Measurements from ENCODE around the gene RMND5B.

RMND5B gene

DNA sequence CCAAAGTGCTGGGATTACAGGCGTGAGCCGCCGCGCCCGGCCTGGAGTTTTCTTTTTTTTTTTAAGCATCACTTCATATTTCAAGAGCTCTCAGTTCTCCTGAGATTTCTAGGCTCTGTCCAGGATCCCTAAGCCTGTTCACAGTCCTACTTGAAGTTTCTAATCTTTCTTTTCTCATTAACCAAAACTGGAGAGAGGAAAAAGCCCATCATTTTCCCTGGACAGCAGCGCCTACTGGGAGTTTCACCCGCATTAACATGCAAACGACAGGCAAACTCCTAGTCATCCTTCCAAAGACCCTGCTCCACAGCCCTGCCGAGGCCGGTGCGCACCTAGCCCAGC lies 609 bp upstream of the RMND5B start:
- DNase-seq (ENCODE audit: low read depth) = peak; percentile 17

DNA sequence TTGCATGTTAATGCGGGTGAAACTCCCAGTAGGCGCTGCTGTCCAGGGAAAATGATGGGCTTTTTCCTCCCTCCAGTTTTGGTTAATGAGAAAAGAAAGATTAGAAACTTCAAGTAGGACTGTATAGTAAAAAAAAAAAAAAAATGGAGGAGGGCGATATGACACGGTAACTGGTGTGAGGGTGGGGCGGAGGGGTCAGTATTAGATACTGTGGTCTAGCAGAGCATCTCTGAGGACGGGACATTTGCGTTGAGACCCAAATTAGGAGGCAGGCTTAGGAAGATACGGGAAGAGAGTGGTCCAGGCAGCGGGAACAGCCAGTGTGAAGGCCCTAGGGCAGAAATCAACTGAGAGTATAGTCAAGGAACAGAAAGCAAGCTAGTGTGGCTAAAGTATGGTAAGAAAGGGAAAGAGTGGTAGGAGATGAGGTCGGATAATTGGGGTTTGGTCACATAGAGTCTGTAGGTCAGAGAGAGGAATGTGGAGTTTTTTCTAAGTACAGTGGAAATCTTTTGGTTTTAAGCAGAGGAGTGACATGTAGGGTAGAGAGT lies 707 bp downstream of the RMND5B start:
- DNase-seq (ENCODE audit: low read depth) = no peak

DNA sequence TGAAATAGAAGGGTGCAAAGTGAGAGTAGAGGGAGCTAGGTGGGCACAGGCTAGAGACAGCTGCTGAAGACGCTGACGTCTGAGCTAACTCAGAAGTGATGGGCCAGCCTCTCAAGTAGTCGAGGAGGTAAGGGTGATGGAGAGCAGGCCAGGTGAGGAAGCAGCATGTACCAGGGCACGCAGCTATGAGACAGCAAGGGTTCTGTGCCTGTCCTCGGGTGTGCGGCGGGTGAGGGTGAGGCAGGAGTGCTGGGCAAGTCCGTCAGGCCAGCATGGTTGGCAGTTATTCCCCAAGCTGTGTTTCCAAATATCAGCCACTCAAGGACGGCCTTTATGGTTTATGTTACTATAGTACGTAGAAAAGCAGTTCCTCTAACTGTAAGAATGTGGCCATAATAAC lies 6.2 kb downstream of the RMND5B start:
- DNase-seq (ENCODE audit: low read depth) = no peak

DNA sequence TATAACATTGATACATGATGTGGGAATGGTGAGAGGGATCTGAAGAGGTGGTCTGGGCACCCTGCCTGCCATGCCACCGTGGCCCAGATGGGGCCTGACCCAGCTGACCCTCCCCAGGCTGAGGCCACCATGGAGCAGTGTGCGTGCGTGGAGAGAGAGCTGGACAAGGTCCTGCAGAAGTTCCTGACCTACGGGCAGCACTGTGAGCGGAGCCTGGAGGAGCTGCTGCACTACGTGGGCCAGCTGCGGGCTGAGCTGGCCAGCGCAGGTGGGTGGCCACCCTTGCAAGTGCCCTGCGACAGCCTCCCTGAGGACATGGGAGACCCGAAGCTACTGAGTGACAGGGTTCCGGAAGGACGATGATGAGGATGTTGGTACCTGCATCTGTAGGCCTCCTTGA lies 7.2 kb downstream of the RMND5B start:
- DNase-seq (ENCODE audit: low read depth) = no peak

DNA sequence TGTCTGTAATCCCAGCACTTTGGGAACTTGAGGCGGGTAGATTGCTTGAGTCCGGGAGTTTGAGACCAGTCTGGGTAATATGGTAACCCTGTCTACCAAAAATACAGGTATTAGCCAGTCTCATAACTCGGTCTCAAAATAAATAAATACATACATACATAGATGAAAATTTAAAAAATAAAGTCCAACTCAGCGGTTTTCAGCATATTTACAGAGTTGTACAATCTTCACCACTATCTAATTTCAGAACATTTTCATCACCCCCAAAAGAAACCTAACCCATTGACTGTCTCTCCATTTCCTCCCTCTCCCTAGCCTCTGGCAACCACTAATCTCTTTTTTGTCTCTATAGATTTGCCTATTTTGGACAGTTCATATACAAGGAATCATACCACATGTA lies 10.7 kb downstream of the RMND5B start:
- DNase-seq (ENCODE audit: low read depth) = no peak

DNA sequence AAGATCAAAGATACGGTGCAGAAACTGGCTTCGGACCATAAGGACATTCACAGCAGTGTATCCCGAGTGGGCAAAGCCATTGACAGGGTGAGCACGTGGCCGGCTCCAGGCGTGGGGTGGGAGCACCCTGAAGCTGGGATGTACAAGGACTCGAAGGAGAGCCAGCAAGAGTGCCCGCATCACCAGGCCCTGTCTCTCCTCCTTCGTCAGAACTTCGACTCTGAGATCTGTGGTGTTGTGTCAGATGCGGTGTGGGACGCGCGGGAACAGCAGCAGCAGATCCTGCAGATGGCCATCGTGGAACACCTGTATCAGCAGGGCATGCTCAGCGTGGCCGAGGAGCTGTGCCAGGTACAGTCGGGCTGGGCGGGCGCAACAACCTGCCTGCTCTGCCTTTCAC lies 11.8 kb downstream of the RMND5B start:
- no peak for DNase-seq (ENCODE audit: low read depth)

- DNase-seq (ENCODE audit: low read depth) = no peak
Measured at GRCh38 chr5:178143246-178143645, 12.4 kb downstream of the RMND5B start.

DNA sequence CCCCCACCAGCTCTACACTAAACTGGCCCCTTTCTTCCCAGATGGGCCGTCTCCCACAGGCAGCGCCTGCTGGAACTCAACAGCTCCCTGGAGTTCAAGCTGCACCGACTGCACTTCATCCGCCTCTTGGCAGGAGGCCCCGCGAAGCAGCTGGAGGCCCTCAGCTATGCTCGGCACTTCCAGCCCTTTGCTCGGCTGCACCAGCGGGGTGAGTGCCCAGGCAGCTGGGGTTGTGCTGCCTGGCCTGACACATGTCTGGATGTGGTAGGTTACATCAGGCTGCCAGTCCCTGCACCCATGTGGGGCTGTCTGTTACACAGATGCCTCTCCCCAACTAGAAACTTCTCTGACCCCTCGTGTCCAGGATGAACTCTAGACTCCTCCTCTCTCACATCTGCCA lies 13.1 kb downstream of the RMND5B start:
- DNase-seq (ENCODE audit: low read depth) = peak; percentile 22

GRCh38 chr5:178145965-178146820 lies 15.4 kb downstream of the RMND5B start:
- DNase-seq (ENCODE audit: low read depth) = peak; percentile 70

- DNase-seq (ENCODE audit: low read depth) = no peak
Measured at GRCh38 chr5:178147406-178147805, 16.6 kb downstream of the RMND5B start.

- DNase-seq (ENCODE audit: low read depth) = peak; percentile 39
Measured at GRCh38 chr5:178149199-178149932, 18.6 kb downstream of the RMND5B start.

DNA sequence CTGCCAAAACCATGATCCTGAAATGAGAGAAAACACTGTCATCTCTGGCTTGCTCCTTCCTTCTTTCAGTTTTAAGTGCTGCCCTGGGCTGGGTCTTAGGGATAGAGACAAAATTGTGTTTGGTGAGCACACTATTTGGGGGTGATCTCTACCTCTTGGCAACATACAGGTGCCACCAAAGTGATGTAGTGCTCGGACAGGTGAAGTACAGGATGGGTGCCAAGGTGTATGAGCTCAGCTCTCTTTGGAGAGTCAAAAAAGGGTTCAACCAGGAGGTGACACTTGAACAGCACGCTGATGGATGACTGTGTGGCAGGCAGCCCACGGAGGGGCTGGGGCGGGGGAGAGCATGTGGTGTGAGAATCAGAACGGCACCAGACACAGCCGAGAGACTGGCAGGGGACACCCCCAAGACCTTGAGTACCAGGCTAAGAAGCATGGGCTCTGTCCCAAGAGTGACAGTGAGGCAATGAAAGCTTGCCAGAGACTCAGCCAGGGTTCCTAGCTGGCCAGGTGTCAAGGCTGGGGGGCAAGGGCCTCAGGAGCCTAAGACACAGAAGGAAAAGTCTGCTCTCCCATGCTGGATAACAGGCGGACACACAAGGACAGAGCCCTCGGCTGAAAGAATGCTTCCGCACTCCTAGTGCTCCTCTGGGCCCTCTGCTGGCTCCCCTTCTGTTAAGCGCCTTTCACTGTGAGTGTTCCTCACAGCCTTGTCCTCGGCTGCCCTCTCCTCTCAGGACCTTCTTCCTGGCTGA lies 20.3 kb downstream of the RMND5B start:
- DNase-seq (ENCODE audit: low read depth) = no peak

DNA sequence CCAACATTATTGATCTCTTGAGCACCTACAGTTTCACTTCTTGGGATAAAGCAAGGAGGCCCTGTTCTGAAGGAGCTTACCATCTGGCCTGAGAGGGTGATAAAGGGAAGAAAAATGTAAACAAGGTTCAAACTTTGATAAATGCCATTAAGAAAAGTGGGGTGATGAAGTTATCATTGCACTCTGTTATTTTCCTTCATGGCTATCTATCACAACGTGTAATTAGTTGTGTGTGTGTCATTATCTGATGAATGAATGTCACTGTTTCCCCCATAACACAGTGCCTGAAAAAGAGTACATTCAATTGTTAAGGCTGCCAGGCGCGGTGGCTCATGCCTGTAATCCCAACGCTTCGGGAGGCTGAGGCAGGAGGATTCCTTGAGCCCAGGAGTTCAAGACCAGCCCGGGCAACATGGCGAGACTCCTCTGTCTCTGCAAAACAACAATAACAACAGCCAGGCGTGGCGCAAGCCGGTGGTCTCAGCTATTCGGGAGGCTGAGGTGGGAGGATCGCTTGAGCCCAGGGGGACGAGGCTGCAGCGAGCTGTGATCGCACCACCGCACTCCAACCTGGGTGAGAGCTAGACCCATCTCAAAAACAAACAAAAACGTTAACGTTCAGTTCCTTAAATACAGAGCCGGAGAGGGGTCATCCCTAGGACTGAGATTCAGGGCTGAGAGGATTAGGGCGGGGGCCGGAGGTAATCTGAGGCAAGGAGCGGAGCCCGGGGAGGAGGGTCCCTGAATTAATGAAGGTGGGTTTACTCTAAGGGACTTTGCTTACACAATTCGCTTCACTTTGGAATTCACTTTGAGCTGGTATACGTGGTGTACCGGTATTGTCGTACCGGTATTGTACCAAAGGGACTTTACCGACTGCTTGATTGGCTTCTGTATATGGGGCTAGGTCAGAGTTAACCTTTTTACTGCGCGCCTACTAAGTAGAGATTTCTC lies 22.0 kb downstream of the RMND5B start:
- no peak for DNase-seq (ENCODE audit: low read depth)

DNA sequence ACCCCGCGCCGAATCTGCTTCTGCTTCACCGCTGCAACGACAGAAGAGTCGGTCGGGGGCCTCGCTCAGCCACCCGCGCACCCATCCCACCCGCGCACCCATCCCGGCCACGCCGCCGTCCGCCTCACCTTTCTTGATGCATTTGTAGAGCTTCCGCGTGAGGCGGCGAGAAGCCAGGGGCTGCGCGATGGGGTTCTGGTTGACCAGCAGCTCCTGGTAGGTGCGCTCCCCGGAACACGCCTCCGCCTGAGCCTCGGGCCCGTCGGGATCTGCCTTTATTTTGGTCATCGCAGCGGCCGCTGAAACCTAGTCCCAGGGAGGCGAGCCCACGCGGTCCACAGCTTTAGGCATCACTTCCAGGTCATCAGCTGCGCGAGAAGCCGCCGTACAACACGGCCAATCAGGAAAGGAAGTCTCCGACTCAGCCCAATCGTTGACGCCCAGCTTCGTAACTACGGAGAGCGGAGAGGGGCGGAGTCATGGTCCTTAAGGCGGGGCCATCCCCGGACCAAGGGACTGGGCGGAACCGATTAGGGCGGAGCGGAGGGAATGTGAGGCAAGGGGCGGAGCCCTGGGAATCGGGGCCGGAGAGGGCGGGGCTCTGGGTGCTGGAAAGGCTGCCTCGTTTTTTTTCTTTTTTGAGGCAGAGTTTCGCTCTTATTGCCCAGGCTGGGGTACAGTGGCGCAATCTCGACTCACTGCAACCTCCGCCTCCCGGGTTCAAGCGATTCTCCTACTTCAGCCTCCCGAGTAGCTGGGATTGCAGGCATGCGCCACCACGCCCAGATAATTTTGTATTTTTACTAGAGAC lies 22.9 kb downstream of the RMND5B start, which contains the start of gene NHP2:
Gene NHP2 (minus strand): TSS at position 356 of the 811 bp plus-strand sequence. CDS start 68 bp downstream, at position 288.
- peak; percentile 99 for DNase-seq (ENCODE audit: low read depth)

DNA sequence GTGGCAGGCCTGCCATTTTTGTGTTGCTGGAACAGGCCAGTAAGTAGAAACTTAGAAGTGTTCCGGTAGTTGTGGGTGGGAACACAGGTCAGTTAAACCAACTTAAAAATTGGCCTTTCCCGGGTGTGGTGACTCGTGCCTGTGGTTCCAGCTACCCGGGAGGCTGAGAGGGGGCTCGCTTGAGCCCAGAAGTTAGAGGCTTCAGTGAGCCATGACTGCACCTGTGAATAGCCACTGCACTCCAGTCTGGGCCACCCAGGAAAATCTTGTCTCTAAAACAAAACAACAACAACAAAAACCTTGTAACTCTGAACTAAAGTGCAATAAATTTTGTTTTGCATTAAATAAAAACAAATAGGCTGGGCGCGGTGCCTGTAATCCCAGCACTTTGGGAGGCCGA lies 24.3 kb downstream of the RMND5B start:
- DNase-seq (ENCODE audit: low read depth) = no peak

DNA sequence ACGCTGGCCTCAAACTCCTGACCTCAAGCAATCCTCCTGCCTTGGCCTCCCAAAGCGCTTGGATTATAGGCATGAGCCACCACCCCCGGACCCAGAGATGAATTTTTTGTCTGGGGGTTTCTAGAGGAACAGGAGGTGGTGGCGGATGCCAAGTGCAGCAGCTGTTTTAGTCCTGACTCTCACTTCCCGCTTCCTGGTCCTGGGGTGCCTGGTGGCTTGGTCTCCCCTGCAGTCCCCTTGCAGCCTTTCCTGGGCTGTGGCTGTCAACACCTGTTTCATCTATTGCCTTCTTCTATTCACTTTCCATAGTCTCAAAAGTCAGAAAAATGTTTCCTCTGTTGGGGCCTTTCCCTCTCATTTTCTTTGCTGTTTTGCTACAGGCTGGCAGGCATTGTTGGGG lies 29.4 kb downstream of the RMND5B start:
- no peak for DNase-seq (ENCODE audit: low read depth)

GRCh38 chr5:178162481-178162880 lies 31.7 kb downstream of the RMND5B start:
- no peak for DNase-seq (ENCODE audit: low read depth)

GRCh38 chr5:178163772-178164735 lies 33.2 kb downstream of the RMND5B start:
- DNase-seq (ENCODE audit: low read depth) = peak; percentile 51

- DNase-seq (ENCODE audit: low read depth) = no peak
Measured at GRCh38 chr5:178165581-178165980, 34.8 kb downstream of the RMND5B start.
